Spleen (tissue), 7 donors: ENCODE results near the gene NOA1.

Experiments used
- POLR2A ChIP-seq, 3 donors: fragments of 450-650 bp; IDR thresholded peaks; one replicate each; pipeline ENCODE4 v1.5.1; 2017; ENCODE audit warnings: antibody characterized with exemption in 3 of 3, mild to moderate bottlenecking in 1 of 3
- POLR2AphosphoS5 ChIP-seq, 3 donors: sonication (generic); formaldehyde crosslinking; IDR thresholded peaks; one replicate each; pipeline ENCODE4 v1.5.1; 2017; ENCODE audit warnings: antibody characterized with exemption in 3 of 3
- TF ChIP-seq, protein P1 (sequence below), 11 experiments: fragments of 200-600 bp in 7 of 11; fragments of 450-650 bp in 4 of 11; sonication (generic) in 4 of 11; IDR thresholded peaks in 8 of 11; conservative IDR thresholded peaks in 3 of 11; 1 replicate in 7 of 11; 2 replicates in 4 of 11; pipeline versions ENCODE4 v1.4.0 to v1.8.0; 2016 to 2021; ENCODE audit warnings: antibody characterized with exemption in 11 of 11, inconsistent platforms in 4 of 11, mild to moderate bottlenecking in 1 of 11
- donor health status: DM: no; HTN: no; CAD: no; lungs with moderate emphysema.
- donor health status: DM: no; HTN: no; CAD: no.
- donor health status: DM: no; HTN: no; CAD: no.

DNA sequence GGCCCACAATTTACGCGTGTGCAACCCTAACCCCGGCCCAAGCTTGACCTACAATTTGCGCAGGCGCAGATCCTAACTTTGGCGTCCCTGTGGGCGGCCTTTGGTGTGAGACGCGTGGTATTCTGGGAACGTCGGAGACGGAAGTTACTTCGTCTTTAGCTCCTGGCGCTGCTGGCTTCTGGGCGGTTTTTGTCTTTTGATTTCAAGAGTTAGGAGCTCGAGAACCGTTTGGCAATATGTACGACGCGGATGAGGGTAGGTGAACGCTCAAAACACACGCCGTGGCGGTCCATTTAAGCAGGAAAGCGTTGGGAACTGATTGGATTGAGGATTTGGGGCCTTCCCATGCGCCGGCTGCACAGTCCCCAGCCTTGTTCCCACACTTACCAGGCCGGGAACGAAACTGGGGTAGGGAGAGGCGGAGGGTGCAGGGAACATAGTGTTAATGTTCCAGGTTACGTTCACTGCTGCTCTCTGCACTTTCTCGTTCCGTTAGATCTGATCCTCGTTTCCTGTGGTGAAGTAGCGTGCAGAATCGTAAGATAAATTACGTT lies 1.4 kb upstream of the NOA1 start, which contains the start of gene POLR2B:
- TF ChIP-seq, protein P1, sequence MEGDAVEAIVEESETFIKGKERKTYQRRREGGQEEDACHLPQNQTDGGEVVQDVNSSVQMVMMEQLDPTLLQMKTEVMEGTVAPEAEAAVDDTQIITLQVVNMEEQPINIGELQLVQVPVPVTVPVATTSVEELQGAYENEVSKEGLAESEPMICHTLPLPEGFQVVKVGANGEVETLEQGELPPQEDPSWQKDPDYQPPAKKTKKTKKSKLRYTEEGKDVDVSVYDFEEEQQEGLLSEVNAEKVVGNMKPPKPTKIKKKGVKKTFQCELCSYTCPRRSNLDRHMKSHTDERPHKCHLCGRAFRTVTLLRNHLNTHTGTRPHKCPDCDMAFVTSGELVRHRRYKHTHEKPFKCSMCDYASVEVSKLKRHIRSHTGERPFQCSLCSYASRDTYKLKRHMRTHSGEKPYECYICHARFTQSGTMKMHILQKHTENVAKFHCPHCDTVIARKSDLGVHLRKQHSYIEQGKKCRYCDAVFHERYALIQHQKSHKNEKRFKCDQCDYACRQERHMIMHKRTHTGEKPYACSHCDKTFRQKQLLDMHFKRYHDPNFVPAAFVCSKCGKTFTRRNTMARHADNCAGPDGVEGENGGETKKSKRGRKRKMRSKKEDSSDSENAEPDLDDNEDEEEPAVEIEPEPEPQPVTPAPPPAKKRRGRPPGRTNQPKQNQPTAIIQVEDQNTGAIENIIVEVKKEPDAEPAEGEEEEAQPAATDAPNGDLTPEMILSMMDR (IDR thresholded peaks at IDR 0.05 in 8 of 11, conservative IDR thresholded peaks at IDR 0.05 in 3 of 11): no peak
- TF ChIP-seq POLR2AphosphoS5 (IDR thresholded peaks at IDR 0.05) (peak; percentile 88 to 95 (median 94)), POLR2A (IDR thresholded peaks at IDR 0.05) (peak in 1 of 3 donors; percentile 56)
